Prostate gland (tissue), 2 donors: ENCODE results near the gene NUAK1.

Experiments used
- POLR2A ChIP-seq: fragments of 450-650 bp; IDR thresholded peaks from one replicate; pipeline ENCODE4 v1.6.1; 2016; ENCODE audit warnings: antibody characterized with exemption, mild to moderate bottlenecking
- TF ChIP-seq, protein P1 (sequence below), 4 experiments: fragments of 200-600 bp in 2 of 4; fragments of 450-650 bp in 2 of 4; sonication (generic) in 2 of 4; IDR thresholded peaks; 1 replicate in 3 of 4; 2 replicates in 1 of 4; pipeline ENCODE4 v1.5.1; 2016 to 2019; ENCODE audit warnings: antibody characterized with exemption in 4 of 4, mild to moderate bottlenecking in 2 of 4, moderate library complexity in 2 of 4

DNA sequence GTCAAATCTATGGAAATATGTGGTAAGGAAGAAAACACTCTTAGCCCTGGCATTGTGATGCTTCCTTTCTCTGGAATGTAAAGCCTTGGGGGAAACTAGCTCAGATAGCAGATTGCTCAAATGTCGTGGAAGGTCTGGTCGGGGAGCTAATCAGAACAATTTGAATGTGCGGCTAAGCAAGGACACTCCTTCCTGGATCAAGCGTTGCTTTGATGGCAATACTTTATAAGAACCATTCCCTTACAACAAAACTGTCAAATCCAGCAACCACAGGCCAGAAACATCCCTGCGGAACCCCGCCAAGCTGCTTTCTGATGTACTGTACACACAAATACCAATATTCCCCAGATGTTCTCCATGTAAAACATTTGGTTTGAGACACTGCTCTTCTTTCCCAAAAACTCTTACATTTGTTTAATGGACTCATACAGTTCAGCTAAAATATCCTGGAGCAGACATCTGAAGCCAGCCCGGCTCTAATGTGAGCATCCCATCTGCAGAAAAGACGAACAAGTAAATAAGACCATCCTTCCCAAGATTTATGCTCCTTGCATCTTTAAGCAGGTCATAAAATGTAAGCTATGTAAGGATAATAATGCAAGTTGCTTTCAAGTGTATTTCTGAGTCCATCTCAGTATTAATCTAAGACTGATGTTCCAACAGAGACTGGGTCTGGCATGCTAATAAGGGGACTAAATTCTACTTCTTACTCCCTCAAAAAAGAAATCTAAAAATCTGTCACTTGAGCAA is 20.2 kb downstream of the NUAK1 start:
- TF ChIP-seq, protein P1, sequence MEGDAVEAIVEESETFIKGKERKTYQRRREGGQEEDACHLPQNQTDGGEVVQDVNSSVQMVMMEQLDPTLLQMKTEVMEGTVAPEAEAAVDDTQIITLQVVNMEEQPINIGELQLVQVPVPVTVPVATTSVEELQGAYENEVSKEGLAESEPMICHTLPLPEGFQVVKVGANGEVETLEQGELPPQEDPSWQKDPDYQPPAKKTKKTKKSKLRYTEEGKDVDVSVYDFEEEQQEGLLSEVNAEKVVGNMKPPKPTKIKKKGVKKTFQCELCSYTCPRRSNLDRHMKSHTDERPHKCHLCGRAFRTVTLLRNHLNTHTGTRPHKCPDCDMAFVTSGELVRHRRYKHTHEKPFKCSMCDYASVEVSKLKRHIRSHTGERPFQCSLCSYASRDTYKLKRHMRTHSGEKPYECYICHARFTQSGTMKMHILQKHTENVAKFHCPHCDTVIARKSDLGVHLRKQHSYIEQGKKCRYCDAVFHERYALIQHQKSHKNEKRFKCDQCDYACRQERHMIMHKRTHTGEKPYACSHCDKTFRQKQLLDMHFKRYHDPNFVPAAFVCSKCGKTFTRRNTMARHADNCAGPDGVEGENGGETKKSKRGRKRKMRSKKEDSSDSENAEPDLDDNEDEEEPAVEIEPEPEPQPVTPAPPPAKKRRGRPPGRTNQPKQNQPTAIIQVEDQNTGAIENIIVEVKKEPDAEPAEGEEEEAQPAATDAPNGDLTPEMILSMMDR (IDR thresholded peaks at IDR 0.05), result no peak
- no peak for TF ChIP-seq POLR2A
